Transverse colon (tissue), 4 donors: Measurements from ENCODE around the gene DAP3. TPM values are rescaled to one million over a fixed set of nuclear protein-coding genes. Genes with fewer than 3 reads are reported as not detected.
A peak's percentile ranks its signal among the peaks of the same experiment; 100 is the strongest.

Experiments
- DNase-seq: peaks from one replicate; pipeline ENCODE4 v3.0.0-alpha.2; 2019
- H3K27ac ChIP-seq, 4 donors: fragments of 200-600 bp; sonication (generic); 2 replicates each; pipeline ENCODE4 v1.5.1; 2016 to 2018; ENCODE audit warnings: inconsistent platforms in 4 of 4
- H3K27me3 ChIP-seq: fragments of 200-600 bp; sonication (generic); 2 replicates; pipeline ENCODE4 v1.5.1; 2017; ENCODE audit warnings: inconsistent platforms
- H3K36me3 ChIP-seq, 4 donors: fragments of 200-600 bp; sonication (generic); 2 replicates each; pipeline ENCODE4 v1.5.1; 2017 to 2019; ENCODE audit warnings: inconsistent platforms in 4 of 4
- H3K4me1 ChIP-seq, 4 donors: fragments of 200-600 bp; sonication (generic); 2 replicates each; pipeline ENCODE4 v1.5.1; 2017 to 2020; ENCODE audit warnings: inconsistent platforms in 4 of 4
- H3K4me3 ChIP-seq, 4 donors: fragments of 200-600 bp; sonication (generic); 1 replicate in 1 of 4; 2 replicates in 3 of 4; pipeline versions ENCODE4 v1.5.1 to v1.6.1; 2017 to 2019; ENCODE audit warnings: inconsistent platforms in 4 of 4
- H3K9me3 ChIP-seq, 2 donors: fragments of 200-600 bp; sonication (generic); 2 replicates each; pipeline ENCODE4 v1.5.1; 2017 to 2019; ENCODE audit warnings: inconsistent platforms in 2 of 2
- CTCF ChIP-seq, 5 experiments: fragments of 200-600 bp in 3 of 5; fragments of 450-650 bp in 2 of 5; sonication (generic) in 3 of 5; IDR thresholded peaks; 1 replicate in 2 of 5; 2 replicates in 3 of 5; pipeline ENCODE4 v1.5.1; 2016 to 2017; ENCODE audit warnings: antibody characterized with exemption in 5 of 5, inconsistent platforms in 3 of 5, mild to moderate bottlenecking in 2 of 5, moderate library complexity in 1 of 5
- EP300 ChIP-seq: sonication (generic); formaldehyde crosslinking; IDR thresholded peaks from one replicate; pipeline ENCODE4 v1.6.1; 2017; ENCODE audit warnings: antibody characterized with exemption, low read depth
- POLR2A ChIP-seq: fragments of 450-650 bp; IDR thresholded peaks from one replicate; pipeline ENCODE4 v1.6.1; 2016; ENCODE audit warnings: antibody characterized with exemption, mild to moderate bottlenecking, moderate library complexity
- POLR2AphosphoS5 ChIP-seq, 3 donors: sonication (generic); formaldehyde crosslinking; IDR thresholded peaks; one replicate each; pipeline ENCODE4 v1.6.1; 2016; ENCODE audit warnings: antibody characterized with exemption in 3 of 3
- WGBS, 2 donors: methylation state at CpG; one replicate each; pipeline ENCODE4 v1.1.5; 2018; ENCODE audit warnings: low coverage in 1 of 2; 5-methylcytosine and 5-hydroxymethylcytosine counted together
- in situ Hi-C, 4 donors: fragments of 200-750 bp; cut with MboI; loops; one replicate each; pipeline versions ENCODE4 v1.15.0 to v1.15.1; 2017; ENCODE audit warnings: low sequenced_read_pairs in 3 of 4, low pct_ligation_motif_present in 1 of 4, low pct_unique_long_range_greater_than_20kb in 1 of 4
- intact Hi-C: fragments of 100-400 bp; cut with DNase I; formaldehyde crosslinking; loops from one replicate; pipeline ENCODE4 v1.15.1; 2023; ENCODE audit warnings: low total_unique reads
- total RNA-seq, 4 donors: library from RNA; depleted of rRNA; stranded (reverse); fragments of >200 nt; gene quantifications; one replicate each; pipeline ENCODE4 v1.1.0, GENCODE V29; 2016

The DAP3 gene
- total RNA-seq, 4 donors from 2014 or later, result 81.9 to 134 (median 106) TPM

GRCh38 chr1:155719703-155720102, 30.8 kb downstream of the DAP3 start:
- peaks cover 0 to 8% (median 0%) of the 10 kb centered on the region in 4 donors for H3K36me3 ChIP-seq
- no peak for DNase-seq
- no peak for TF ChIP-seq POLR2AphosphoS5 (IDR thresholded peaks at IDR 0.05)
- no peak for TF ChIP-seq POLR2A
- TF ChIP-seq CTCF (IDR thresholded peaks at IDR 0.05), result no peak
- no peak for TF ChIP-seq EP300
- no peak overlapping the region for H3K27ac ChIP-seq
- no peak overlapping the region for H3K4me3 ChIP-seq
- no peaks in the 10 kb centered on the region for H3K4me1 ChIP-seq
- H3K9me3 ChIP-seq, result no peaks in the 10 kb centered on the region
- WGBS, 2 donors, result 95 to 100% methylated on average over 1 to 4 of the region's 4 CpGs
- no peaks in the 10 kb centered on the region for H3K27me3 ChIP-seq
- intact Hi-C loops (no loop called here), in situ Hi-C loops (no loop called here)

- TF ChIP-seq CTCF (IDR thresholded peaks at IDR 0.05) (no peak), EP300 (no peak), POLR2AphosphoS5 (IDR thresholded peaks at IDR 0.05) (no peak), POLR2A (no peak)
- intact Hi-C loops (no loop called here), in situ Hi-C loops (no loop called here)
- H3K4me1 ChIP-seq, result no peaks in the 10 kb centered on the region
- no peak overlapping the region for H3K4me3 ChIP-seq
- peaks cover 0 to 12% (median 0%) of the 10 kb centered on the region in 4 donors for H3K36me3 ChIP-seq
- H3K9me3 ChIP-seq, result no peaks in the 10 kb centered on the region
- no peak for DNase-seq
- H3K27ac ChIP-seq, result no peak overlapping the region
- WGBS, 2 donors, result 92 to 100% methylated on average over 2 to 3 of the region's 3 CpGs
- H3K27me3 ChIP-seq, result no peaks in the 10 kb centered on the region
Observed at GRCh38 chr1:155725142-155725541, 36.3 kb downstream of the DAP3 start.

GRCh38 chr1:155729031-155729898, 40.4 kb downstream of the DAP3 start:
- no peak overlapping the region for H3K27ac ChIP-seq
- in situ Hi-C loops (no loop called here), intact Hi-C loops (no loop called here)
- no peaks in the 10 kb centered on the region for H3K4me1 ChIP-seq
- no peaks in the 10 kb centered on the region for H3K9me3 ChIP-seq
- WGBS, 2 donors, result 62% methylated on average over 11 to 12 of the region's 12 CpGs
- H3K36me3 ChIP-seq, result peaks cover 0 to 25% (median 3%) of the 10 kb centered on the region in 4 donors
- peak; percentile 46 for DNase-seq
- TF ChIP-seq CTCF (IDR thresholded peaks at IDR 0.05) (peak; percentile 52 to 69 (median 62)), POLR2A (no peak)
- no peak overlapping the region for H3K4me3 ChIP-seq
- no peaks in the 10 kb centered on the region for H3K27me3 ChIP-seq

- H3K36me3 ChIP-seq, result peaks cover 0 to 17% (median 4%) of the 10 kb centered on the region in 4 donors
- 87 to 89% methylated on average over 3 to 8 of the region's 8 CpGs for WGBS, 2 donors
- no peaks in the 10 kb centered on the region for H3K27me3 ChIP-seq
- no peak for TF ChIP-seq CTCF (IDR thresholded peaks at IDR 0.05)
- no peak for TF ChIP-seq POLR2AphosphoS5 (IDR thresholded peaks at IDR 0.05)
- in situ Hi-C loops, result no loop called here
- intact Hi-C loops, result no loop called here
- no peak for DNase-seq
- no peak overlapping the region for H3K27ac ChIP-seq
- peaks cover 0 to 7% (median 5%) of the 10 kb centered on the region in 4 donors for H3K4me1 ChIP-seq
- no peaks in the 10 kb centered on the region for H3K9me3 ChIP-seq
- H3K4me3 ChIP-seq, result no peak overlapping the region
Observed at GRCh38 chr1:155740995-155741394, 52.1 kb downstream of the DAP3 start.
